ENCODE data around the gene BDH1.

Gene BDH1

DNA sequence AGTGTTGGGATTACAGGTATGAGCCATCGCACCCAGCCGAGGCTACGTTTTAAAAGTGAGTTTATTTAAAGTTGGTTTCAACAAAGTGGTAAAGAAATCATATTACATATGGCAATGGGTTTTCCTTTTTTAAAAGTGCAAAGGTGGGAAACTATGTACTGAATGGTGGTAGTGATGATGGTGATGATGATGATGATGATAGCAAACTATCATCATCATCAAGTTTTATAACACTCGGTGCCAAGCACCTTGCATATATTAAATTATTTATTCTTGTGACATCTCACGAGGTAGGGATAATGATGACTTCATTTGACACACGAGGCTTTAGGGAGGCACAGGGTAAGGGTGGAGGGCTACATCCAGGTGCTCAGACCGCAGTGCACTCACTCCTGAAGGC, 64.3 kb downstream of the BDH1 start:
- no peak for DNase-seq (ENCODE audit: low read depth)
- no peak overlapping the region for H3K4me3 ChIP-seq (ENCODE audit: low read depth, low read length)
- TF ChIP-seq, protein P1, sequence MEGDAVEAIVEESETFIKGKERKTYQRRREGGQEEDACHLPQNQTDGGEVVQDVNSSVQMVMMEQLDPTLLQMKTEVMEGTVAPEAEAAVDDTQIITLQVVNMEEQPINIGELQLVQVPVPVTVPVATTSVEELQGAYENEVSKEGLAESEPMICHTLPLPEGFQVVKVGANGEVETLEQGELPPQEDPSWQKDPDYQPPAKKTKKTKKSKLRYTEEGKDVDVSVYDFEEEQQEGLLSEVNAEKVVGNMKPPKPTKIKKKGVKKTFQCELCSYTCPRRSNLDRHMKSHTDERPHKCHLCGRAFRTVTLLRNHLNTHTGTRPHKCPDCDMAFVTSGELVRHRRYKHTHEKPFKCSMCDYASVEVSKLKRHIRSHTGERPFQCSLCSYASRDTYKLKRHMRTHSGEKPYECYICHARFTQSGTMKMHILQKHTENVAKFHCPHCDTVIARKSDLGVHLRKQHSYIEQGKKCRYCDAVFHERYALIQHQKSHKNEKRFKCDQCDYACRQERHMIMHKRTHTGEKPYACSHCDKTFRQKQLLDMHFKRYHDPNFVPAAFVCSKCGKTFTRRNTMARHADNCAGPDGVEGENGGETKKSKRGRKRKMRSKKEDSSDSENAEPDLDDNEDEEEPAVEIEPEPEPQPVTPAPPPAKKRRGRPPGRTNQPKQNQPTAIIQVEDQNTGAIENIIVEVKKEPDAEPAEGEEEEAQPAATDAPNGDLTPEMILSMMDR (IDR thresholded peaks at IDR 0.05; ENCODE audit: control insufficient read depth, extremely low read depth, insufficient read depth): no peak

DNA sequence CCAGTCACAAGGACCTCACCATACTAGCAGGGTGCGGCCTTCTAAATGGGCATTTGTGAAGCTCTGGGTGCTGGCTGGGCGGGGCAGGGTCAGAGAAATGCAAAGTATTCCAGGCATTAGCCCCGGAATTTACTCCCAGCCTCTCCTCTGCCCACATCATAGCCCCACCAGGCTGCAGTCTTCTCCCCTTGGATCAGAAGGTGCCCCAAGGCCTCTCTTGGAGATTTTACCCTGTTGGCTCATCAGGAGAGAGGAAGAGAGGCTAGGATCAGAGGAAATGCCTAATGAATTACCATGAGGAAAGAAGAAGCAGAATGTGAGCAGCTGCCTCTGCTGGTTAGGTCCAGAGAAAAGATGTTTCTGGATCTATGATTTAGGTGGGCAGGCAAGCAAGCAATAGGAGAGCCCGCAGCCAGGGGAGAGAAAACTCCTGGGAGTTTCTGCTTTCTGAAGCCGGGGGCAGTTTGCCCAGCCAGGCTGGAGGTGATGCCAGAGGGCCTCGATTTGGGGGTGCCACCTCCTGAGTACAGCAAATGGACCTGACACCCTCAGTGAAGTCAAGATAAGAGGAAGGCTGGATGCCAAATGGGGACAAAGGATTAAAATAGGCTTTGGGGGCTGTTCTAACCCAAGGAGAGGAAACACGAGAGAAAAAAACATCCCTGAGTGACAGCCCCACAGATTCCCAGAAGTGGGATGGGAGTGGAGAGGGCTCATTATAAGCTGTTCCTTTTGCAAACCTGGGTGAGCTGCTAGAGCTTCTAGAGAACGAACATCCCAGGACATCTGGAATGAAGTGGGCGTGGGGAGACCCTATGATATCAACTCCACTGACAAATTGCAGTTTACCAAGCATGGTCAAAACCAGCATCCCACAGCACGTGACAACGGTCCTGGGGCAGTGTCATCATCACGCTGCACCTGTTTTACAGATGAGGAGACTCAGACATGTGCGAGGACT, 65.4 kb downstream of the BDH1 start:
- H3K4me3 ChIP-seq (ENCODE audit: low read depth, low read length): no peak overlapping the region
- TF ChIP-seq, protein P1 (IDR thresholded peaks at IDR 0.05; ENCODE audit: control insufficient read depth, extremely low read depth, insufficient read depth): no peak
- DNase-seq (ENCODE audit: low read depth): no peak

DNA sequence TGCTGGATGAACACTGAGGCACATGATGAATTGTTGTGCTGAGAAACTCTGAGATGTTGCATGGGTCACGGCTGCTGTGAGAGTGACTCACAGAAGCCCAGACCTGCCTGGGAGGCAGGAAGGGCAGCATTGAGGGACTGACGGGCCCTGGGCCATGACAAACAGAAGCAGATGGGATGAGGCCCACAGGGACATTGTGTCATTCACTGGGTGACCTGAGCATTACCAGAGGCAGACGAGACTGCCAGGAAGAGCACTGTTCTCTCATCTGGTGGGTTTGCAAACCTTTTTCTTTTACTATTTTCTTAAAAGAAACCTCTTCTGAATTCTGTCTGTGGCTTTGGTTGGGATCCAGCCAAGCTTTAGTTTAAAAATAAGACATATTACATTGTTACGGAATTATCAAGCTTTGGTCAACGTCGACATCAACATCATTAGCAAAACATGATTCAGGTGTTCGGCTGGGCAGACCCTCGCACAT, 67.8 kb downstream of the BDH1 start:
- no peak overlapping the region for H3K4me3 ChIP-seq (ENCODE audit: low read depth, low read length)
- TF ChIP-seq, protein P1 (IDR thresholded peaks at IDR 0.05; ENCODE audit: control insufficient read depth, extremely low read depth, insufficient read depth): no peak
- DNase-seq (ENCODE audit: low read depth): no peak

DNA sequence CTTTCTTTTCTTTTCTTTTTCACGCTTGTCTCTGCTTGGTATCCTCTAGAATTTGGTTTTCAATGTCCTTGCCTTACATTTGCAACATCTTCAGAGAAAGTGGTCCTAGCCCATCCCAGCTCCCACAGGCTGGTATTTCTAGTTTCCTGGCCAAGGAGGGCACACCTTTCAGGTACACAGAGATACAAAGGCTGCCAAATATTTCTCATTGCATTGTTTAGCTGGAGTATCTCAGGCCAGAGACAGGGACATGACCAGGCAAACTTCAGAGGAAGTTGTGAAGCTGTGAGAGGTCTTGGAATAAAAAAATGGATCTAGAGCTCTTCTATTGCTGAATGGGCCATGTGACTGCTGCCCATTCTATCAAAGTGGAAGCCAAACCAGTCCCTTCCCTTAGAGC, 68.9 kb downstream of the BDH1 start:
- DNase-seq (ENCODE audit: low read depth): no peak
- H3K4me3 ChIP-seq (ENCODE audit: low read depth, low read length): no peak overlapping the region
- TF ChIP-seq, protein P1 (IDR thresholded peaks at IDR 0.05; ENCODE audit: control insufficient read depth, extremely low read depth, insufficient read depth): no peak

DNA sequence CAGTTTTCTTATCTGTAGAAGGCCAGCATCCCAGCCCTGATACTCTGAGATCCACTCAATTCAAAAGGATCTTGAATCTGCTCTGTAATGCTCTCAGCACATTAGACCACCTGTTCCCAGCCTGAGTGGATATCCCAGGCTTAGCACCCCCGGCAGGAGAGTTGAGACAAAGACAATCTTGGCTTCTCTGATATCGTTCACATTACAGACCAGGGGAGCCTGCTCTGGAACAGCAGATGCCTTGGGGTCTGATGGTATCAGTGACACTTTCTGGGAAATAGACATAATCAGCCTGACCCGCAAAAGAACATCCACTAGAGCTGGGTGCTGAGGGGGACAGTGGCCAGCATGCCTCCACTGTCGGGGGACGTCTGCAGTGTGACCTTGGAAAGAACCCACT, 70.6 kb downstream of the BDH1 start:
- no peak for DNase-seq (ENCODE audit: low read depth)
- no peak overlapping the region for H3K4me3 ChIP-seq (ENCODE audit: low read depth, low read length)
- TF ChIP-seq, protein P1 (IDR thresholded peaks at IDR 0.05; ENCODE audit: control insufficient read depth, extremely low read depth, insufficient read depth): no peak

DNA sequence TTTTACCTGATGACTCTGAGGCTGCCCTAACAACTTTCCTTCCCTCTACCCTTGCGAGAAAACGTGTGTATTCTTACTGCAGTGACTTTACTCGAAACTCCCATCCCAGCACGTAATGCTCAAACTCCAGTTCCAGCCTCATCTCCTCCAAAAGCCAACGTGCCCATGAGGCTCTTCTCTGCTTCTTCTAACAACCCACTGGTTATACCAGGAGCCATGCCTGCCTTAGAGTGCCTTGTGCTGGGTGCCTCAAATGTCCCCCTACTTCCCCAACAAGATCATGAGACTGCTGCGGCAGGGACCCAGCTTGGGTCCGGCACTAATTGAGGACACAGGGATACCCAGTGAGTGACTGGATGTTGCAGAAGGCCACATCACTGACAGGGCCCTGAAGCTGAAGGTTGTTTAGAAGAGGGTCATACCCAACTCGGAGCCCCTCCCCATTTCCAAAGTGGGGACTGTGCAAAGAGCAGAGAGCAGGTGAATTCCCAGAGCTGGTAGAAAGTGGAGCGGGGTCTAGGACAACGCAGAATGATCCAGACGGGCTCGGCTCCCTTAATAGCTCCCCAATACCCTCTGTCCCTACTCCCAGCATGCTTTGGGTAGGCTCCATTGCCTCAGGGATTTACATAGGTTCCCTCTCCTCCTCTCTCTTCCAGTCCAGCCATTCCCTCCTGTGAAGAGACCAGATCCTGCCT, 71.4 kb downstream of the BDH1 start:
- TF ChIP-seq, protein P1 (IDR thresholded peaks at IDR 0.05; ENCODE audit: control insufficient read depth, extremely low read depth, insufficient read depth): no peak
- DNase-seq (ENCODE audit: low read depth): no peak
- H3K4me3 ChIP-seq (ENCODE audit: low read depth, low read length): no peak overlapping the region
